Neural cell (in vitro differentiated cells): ENCODE measurements around the gene PDE3A.

Experiments used
- CTCF ChIP-seq: fragments of 450-650 bp; IDR thresholded peaks from 2 replicates; pipeline ENCODE4 v1.5.1; 2014; ENCODE audit warnings: antibody characterized with exemption, mild to moderate bottlenecking, moderate library complexity; ENCODE audit not compliant: poor library complexity, severe bottlenecking
- TF ChIP-seq, protein P1 (sequence below): IDR thresholded peaks from 2 replicates; pipeline ENCODE4 v1.6.1; 2012; ENCODE audit warnings: borderline replicate concordance

- no peak for TF ChIP-seq CTCF
- TF ChIP-seq, protein P1, sequence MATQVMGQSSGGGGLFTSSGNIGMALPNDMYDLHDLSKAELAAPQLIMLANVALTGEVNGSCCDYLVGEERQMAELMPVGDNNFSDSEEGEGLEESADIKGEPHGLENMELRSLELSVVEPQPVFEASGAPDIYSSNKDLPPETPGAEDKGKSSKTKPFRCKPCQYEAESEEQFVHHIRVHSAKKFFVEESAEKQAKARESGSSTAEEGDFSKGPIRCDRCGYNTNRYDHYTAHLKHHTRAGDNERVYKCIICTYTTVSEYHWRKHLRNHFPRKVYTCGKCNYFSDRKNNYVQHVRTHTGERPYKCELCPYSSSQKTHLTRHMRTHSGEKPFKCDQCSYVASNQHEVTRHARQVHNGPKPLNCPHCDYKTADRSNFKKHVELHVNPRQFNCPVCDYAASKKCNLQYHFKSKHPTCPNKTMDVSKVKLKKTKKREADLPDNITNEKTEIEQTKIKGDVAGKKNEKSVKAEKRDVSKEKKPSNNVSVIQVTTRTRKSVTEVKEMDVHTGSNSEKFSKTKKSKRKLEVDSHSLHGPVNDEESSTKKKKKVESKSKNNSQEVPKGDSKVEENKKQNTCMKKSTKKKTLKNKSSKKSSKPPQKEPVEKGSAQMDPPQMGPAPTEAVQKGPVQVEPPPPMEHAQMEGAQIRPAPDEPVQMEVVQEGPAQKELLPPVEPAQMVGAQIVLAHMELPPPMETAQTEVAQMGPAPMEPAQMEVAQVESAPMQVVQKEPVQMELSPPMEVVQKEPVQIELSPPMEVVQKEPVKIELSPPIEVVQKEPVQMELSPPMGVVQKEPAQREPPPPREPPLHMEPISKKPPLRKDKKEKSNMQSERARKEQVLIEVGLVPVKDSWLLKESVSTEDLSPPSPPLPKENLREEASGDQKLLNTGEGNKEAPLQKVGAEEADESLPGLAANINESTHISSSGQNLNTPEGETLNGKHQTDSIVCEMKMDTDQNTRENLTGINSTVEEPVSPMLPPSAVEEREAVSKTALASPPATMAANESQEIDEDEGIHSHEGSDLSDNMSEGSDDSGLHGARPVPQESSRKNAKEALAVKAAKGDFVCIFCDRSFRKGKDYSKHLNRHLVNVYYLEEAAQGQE, result no peak
Observed at GRCh38 chr12:20410734-20411133, 42.4 kb downstream of the PDE3A start.
